GM12878 (cell line): Measurements from ENCODE around the gene TRIM4. TPM values are rescaled to one million over a fixed set of nuclear protein-coding genes. Genes with fewer than 3 reads are reported as not detected.

Source experiments
- ATAC-seq: fragments of 200-7000 bp; cut with Tn5 transposase; 3 replicates; pipeline ENCODE4 v1.9.1; 2020; ENCODE audit warnings: mild to moderate bottlenecking, moderate library complexity
- BruUV-seq: library from RNA; stranded (reverse); fragments of 400-500 nt; replicated peaks from 2 replicates; lab custom pipeline; 2021; lab: Mats Ljungman, UMichigan
- CTCF ChIA-PET: fragments of 300-600 bp; sonication (Branson Sonifier 250); formaldehyde crosslinking; extraction: SDS; loops from one replicate; lab custom pipeline; 2021; ENCODE audit warnings: inconsistent platforms; lab: Yijun Ruan, JAX
- POLR2A ChIA-PET: fragments of 350-600 bp; formaldehyde crosslinking; extraction: SDS; loops from one replicate; lab custom pipeline; 2021; ENCODE audit warnings: inconsistent platforms; lab: Charles Lee
- RAD21 ChIA-PET: fragments of 300-600 bp; sonication (Branson Sonifier 250); formaldehyde crosslinking; loops from one replicate; lab custom pipeline; 2023; ENCODE audit warnings: antibody characterized with exemption; ENCODE audit not compliant: unreplicated experiment; lab: Charles Lee
- SMC1A ChIA-PET: fragments of 300-600 bp; sonication (Branson Sonifier 250); formaldehyde crosslinking; loops from one replicate; lab custom pipeline; 2023; ENCODE audit not compliant: unreplicated experiment, uncharacterized antibody; lab: Charles Lee
- DNase-seq: peaks from one replicate; pipeline ENCODE4 v3.0.0-alpha.2; 2011; ENCODE audit warnings: low read depth, low spot score
- FAIRE-seq: peaks from 3 replicates; lab custom pipeline; 2011; peaks lifted over from hg19 to GRCh38; lab: Jason Lieb, UNC
- H2AFZ ChIP-seq: 2 replicates; pipeline ENCODE4 v1.6.0; 2011; ENCODE audit warnings: low read depth, low read length, control low read depth; ENCODE audit not compliant: control insufficient read depth
- H3K27ac ChIP-seq: 2 replicates; pipeline ENCODE4 v1.5.1; 2011; ENCODE audit warnings: control low read depth; ENCODE audit not compliant: control insufficient read depth, insufficient read depth
- H3K27me3 ChIP-seq, 2 experiments: replicated peaks in 1 of 2; 2 replicates each; pipeline versions ENCODE4 v1.6.0 to v1.6.1; 2011; ENCODE audit warnings: low read length in 1 of 2; ENCODE audit not compliant: control insufficient read depth in 2 of 2, insufficient read depth in 2 of 2
- H3K36me3 ChIP-seq, 2 experiments: 2 replicates each; pipeline ENCODE4 v1.5.1; 2011; ENCODE audit warnings: low read length in 1 of 2; ENCODE audit not compliant: control insufficient read depth in 2 of 2, insufficient read depth in 2 of 2
- H3K4me1 ChIP-seq: 2 replicates; pipeline ENCODE4 v1.6.1; 2011; ENCODE audit warnings: mild to moderate bottlenecking, low read length, moderate library complexity, mixed read lengths; ENCODE audit not compliant: control insufficient read depth, insufficient read depth
- H3K4me2 ChIP-seq: 2 replicates; pipeline ENCODE4 v1.6.0; 2011; ENCODE audit warnings: control low read depth; ENCODE audit not compliant: control insufficient read depth, insufficient read depth
- H3K4me3 ChIP-seq: fragments of 200-600 bp; sonication (generic); 2 replicates; pipeline ENCODE4 v1.5.1; 2016
- H3K79me2 ChIP-seq: 2 replicates; pipeline ENCODE4 v1.6.0; 2011; ENCODE audit warnings: low read length; ENCODE audit not compliant: control insufficient read depth, insufficient read depth
- H3K9ac ChIP-seq: 2 replicates; pipeline ENCODE4 v1.8.0; 2011; ENCODE audit warnings: low read length, control low read depth, mixed read lengths; ENCODE audit not compliant: control insufficient read depth, insufficient read depth
- H3K9me3 ChIP-seq: replicated peaks from 3 replicates; pipeline ENCODE4 v1.5.1; 2011; ENCODE audit warnings: mild to moderate bottlenecking, low read length; ENCODE audit not compliant: control insufficient read depth, insufficient read depth
- H4K20me1 ChIP-seq: 2 replicates; pipeline ENCODE4 v1.6.0; 2011; ENCODE audit not compliant: control insufficient read depth, insufficient read depth
- BACH1 ChIP-seq: fragments of 450-650 bp; IDR thresholded peaks from 2 replicates; pipeline ENCODE4 v1.6.1; 2017; ENCODE audit warnings: mild to moderate bottlenecking, borderline replicate concordance
- CBX3 ChIP-seq: fragments of 200-600 bp; sonication (generic); IDR thresholded peaks from 2 replicates; pipeline ENCODE4 v1.6.1; 2016; ENCODE audit warnings: low read depth, borderline replicate concordance
- CHD4 ChIP-seq: fragments of 200-600 bp; sonication (generic); IDR thresholded peaks from 2 replicates; pipeline ENCODE4 v1.6.1; 2016; ENCODE audit warnings: mild to moderate bottlenecking
- MYC ChIP-seq: IDR thresholded peaks from 2 replicates; pipeline ENCODE4 v1.6.1; 2011; ENCODE audit warnings: mild to moderate bottlenecking, low read length, moderate library complexity, inconsistent platforms; ENCODE audit not compliant: insufficient read depth, insufficient replicate concordance, insufficient read length, severe bottlenecking
- NRF1 ChIP-seq: conservative IDR thresholded peaks from 2 replicates; pipeline ENCODE4 v1.6.1; 2011; ENCODE audit warnings: mild to moderate bottlenecking, low read depth, low read length, improper control_type of control experiment
- SMAD1 ChIP-seq: fragments of 450-650 bp; IDR thresholded peaks from 2 replicates; pipeline ENCODE4 v1.6.1; 2018; ENCODE audit warnings: mild to moderate bottlenecking, low read depth; ENCODE audit not compliant: partially characterized antibody
- SMC3 ChIP-seq: IDR thresholded peaks from 2 replicates; pipeline ENCODE4 v1.6.1; 2011; ENCODE audit warnings: low read length, improper control_type of control experiment, borderline replicate concordance
- ZZZ3 ChIP-seq: IDR thresholded peaks from 2 replicates; pipeline ENCODE4 v1.6.1; 2011; ENCODE audit warnings: low read depth; ENCODE audit not compliant: control insufficient read depth, insufficient read length
- WGBS: methylation state at CpG from one replicate; pipeline ENCODE4 v1.1.6; 2016; ENCODE audit warnings: low lambda C conversion rate; ENCODE audit not compliant: insufficient replicate concordance, insufficient coverage; ENCODE audit errors: missing lambda C conversion rate; 5-methylcytosine and 5-hydroxymethylcytosine counted together
- in situ Hi-C: fragments of 300-500 bp; cut with MboI; formaldehyde crosslinking; loops from 9 replicates; pipeline ENCODE4 v1.14.3; 2018; ENCODE audit warnings: mixed read lengths
- intact Hi-C: fragments of 100-400 bp; cut with micrococcal nuclease; formaldehyde crosslinking; loops from one replicate; pipeline ENCODE4 v1.14.2; 2022; ENCODE audit not compliant: unreplicated experiment
- polyA plus RNA-seq, 11 experiments: library from polyadenylated mRNA; depleted of rRNA in 4 of 11; unstranded in 6 of 11; stranded (reverse) in 5 of 11; fragments of >200 nt; fragmentation: Nextera tagmentation in 4 of 11; fragmentation: Illumina TruSeq in 1 of 11; extraction: Ambion mirVana in 4 of 11; extraction: Trizol in 1 of 11; gene quantifications; 1 replicate in 1 of 11; 2 replicates in 10 of 11; pipeline versions ENCODE4 v1.2.1 to v1.2.3, GENCODE V29; 2011 to 2016; ENCODE audit warnings: inconsistent platforms in 2 of 11, missing spikeins in 2 of 11, low read depth in 1 of 11
- total RNA-seq, 4 experiments: library from RNA; depleted of rRNA in 3 of 4; stranded (reverse); fragments of >200 nt in 3 of 4; fragmentation: Illumina TruSeq in 1 of 4; extraction: Trizol in 1 of 4; gene quantifications; 2 replicates each; pipeline versions ENCODE4 v1.2.1 to v1.2.3, GENCODE V29; 2013 to 2021
- TF ChIP-seq, protein P1 (sequence below): IDR thresholded peaks from 2 replicates; pipeline ENCODE4 v1.6.1; 2011; ENCODE audit warnings: low read depth, mild to moderate bottlenecking, low read length, moderate library complexity, borderline replicate concordance; ENCODE audit errors: extremely low read depth
- TF ChIP-seq, protein P2 (sequence below): fragments of 450-650 bp; IDR thresholded peaks from 2 replicates; pipeline ENCODE4 v1.6.1; 2017; ENCODE audit warnings: mild to moderate bottlenecking, low read depth, inconsistent platforms; ENCODE audit not compliant: poor library complexity, severe bottlenecking

TRIM4 gene
- total and polyA plus RNA-seq, 10 of the 15 experiments (the other 5 are each of a cell fraction or from before 2014, with no cell fraction given) = 4.8 to 21.8 (median 17.9) TPM

- TF ChIP-seq SMC3 (no peak), CHD4 (no peak)
Measured at GRCh38 chr7:99855236-99855635, 64.1 kb downstream of the TRIM4 start (continued).

DNA sequence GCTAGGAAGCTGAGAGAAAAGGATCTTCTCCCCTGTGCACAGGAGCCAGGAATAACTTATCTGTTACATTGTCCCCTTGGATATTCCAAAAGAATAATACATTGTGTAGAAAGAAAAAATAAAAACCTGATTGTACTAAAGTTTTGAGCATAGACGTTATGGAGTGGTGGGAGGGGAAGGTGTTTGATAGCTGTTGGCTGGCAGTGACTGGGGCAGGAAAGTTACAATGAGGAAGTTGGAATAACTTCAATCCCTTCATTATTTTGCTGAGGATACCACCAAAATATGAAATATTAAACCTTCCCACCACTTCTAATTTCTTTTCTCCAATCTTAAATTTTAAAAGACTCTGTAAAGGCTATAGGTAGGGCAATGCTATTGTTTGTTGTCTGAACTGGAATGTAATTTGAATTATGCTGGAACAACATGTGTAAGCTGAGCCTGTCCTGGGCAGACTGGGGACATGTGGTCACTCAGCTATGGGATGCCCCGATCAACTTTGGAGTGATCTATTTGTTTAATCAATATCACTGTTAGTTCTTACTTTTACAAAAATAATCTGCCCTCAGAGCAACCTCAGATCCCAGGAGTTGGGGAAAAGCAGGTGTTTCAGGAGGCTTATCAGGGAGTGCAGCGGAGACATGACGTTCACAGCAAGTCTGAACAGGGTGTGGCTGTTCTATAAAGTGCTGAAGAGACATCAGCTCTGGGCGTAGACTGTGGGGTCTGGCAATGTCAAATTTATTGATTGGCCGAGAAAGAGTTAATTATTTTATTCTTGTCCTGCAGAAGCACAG lies 70.7 kb downstream of the TRIM4 start:
- no peaks in the 10 kb centered on the region for H3K36me3 ChIP-seq
- intact Hi-C loops (no loop called here), in situ Hi-C loops (no loop called here)
- BruUV-seq = no TSS peak
- ChIA-PET POLR2A (no interaction called here), RAD21 (no interaction called here), SMC1A (interaction anchor here (0.9 kb wide), 1 partner anchor 42 kb away, joined by 6 read pairs; no protein-coding TSS in a partner anchor), CTCF (no interaction called here)
- 30% methylated on average over 6 of the region's 6 CpGs for WGBS
- TF ChIP-seq MYC (no peak), SMAD1 (no peak), ZZZ3 (no peak), CBX3 (no peak), NRF1 (no peak), BACH1 (no peak)
- TF ChIP-seq, protein P1, sequence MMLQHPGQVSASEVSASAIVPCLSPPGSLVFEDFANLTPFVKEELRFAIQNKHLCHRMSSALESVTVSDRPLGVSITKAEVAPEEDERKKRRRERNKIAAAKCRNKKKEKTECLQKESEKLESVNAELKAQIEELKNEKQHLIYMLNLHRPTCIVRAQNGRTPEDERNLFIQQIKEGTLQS = no peak
- TF ChIP-seq, protein P2, sequence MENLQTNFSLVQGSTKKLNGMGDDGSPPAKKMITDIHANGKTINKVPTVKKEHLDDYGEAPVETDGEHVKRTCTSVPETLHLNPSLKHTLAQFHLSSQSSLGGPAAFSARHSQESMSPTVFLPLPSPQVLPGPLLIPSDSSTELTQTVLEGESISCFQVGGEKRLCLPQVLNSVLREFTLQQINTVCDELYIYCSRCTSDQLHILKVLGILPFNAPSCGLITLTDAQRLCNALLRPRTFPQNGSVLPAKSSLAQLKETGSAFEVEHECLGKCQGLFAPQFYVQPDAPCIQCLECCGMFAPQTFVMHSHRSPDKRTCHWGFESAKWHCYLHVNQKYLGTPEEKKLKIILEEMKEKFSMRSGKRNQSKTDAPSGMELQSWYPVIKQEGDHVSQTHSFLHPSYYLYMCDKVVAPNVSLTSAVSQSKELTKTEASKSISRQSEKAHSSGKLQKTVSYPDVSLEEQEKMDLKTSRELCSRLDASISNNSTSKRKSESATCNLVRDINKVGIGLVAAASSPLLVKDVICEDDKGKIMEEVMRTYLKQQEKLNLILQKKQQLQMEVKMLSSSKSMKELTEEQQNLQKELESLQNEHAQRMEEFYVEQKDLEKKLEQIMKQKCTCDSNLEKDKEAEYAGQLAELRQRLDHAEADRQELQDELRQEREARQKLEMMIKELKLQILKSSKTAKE = no peak
- H3K27ac ChIP-seq = no peak overlapping the region
- no peaks in the 10 kb centered on the region; a peak in 1 of 4 replicates for H3K27me3 ChIP-seq
- H3K4me1 ChIP-seq = no peaks in the 10 kb centered on the region
- DNase-seq (no peak), ATAC-seq (no peak), FAIRE-seq (no peak)
- no peaks in the 10 kb centered on the region for H4K20me1 ChIP-seq
- H3K79me2 ChIP-seq = no peaks in the 10 kb centered on the region
- no peak overlapping the region for H3K4me2 ChIP-seq
- H3K9me3 ChIP-seq = no peaks in the 10 kb centered on the region
- H2AFZ ChIP-seq = no peak overlapping the region
- no peak overlapping the region for H3K4me3 ChIP-seq
- no peak overlapping the region for H3K9ac ChIP-seq
